Measurements from ENCODE around the gene UQCC2.

UQCC2 gene

DNA sequence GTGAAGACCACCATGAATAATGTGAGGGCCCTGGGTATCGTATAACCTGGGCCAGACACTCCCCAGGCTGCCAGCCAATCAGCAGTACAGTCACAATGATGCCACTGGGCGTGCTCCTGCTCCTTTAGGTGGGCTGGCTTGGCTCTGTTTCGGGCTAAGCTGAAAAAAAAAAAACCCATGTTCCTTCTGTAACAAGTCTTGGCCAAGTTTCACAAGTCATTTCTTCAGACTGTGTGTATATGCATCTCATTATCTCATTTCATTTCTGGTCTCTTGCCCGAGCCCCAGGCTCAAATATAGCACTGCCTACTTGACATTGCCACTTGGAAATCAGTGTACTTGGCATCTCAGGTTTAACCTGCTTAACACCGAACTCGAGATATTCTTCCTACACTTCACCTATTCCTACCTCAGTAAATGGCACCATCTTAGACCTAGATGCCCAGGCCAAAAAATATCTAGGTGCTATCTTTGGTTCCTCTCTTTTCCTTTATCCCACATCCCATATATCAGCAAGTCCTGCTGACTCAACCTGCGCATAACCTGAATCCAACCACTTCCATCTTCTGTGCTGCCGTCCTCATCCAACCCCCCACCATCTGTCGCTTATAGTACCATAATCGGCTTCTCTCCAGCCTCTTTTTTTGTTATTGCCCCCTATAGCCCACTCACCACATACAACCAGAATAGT, 1.8 kb downstream of the UQCC2 start:
- FAIRE-seq (no peak), DNase-seq (ENCODE audit: insufficient read length, low spot score) (no peak)

DNA sequence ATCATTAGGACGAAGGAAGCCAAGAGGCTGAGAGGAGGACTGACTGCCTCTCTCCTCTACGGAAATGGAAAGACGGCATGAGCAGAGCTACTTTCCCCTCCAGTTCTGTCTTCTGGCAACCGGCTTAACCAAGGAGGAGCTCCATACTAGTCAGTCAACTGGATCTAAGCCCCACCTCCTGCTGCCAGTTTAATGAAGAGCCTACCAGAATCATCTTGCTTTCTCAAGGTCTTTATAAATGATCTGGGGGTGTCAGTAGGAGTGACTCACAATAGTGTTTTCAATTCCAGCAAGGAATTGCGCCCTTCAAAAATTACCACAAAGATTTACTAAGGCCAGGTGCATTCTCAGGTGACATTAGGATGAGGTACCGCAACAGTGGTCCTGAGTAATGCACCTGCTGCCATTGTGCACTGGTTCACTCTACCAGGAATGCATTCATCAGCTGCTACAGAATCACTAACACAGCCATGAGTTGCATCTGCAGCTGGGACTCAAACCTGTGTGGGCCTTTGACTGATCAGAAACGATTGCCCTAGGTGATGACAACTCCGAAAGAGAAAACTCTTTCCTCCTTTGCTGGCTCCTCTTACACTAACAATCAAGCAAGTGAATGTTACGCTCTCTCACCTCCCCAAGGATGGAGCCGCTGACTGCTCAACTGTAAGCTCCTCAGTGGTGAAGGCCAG, 2.8 kb downstream of the UQCC2 start:
- no peak for DNase-seq (ENCODE audit: insufficient read length, low spot score)
- FAIRE-seq, result no peak

DNA sequence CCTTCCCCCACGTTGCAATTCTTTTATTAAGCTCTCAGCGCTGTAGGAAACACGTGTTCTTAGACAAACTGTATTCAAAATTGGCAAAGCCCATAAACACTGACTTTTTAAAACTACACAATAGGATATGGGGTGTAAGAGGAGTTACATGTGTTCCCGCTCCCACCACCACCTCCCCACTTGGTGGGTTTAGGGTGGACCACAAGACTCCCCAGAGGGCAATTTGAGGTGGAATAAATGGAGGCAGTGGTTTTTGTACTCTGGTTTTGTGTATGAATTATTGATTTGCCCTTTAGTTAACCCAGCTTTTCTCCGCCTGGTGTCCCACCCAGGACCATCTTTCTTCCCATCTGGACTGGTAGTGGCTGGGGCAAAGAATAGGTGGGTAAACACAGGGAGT, 3.7 kb downstream of the UQCC2 start:
- FAIRE-seq (no peak), DNase-seq (ENCODE audit: insufficient read length, low spot score) (no peak)

DNA sequence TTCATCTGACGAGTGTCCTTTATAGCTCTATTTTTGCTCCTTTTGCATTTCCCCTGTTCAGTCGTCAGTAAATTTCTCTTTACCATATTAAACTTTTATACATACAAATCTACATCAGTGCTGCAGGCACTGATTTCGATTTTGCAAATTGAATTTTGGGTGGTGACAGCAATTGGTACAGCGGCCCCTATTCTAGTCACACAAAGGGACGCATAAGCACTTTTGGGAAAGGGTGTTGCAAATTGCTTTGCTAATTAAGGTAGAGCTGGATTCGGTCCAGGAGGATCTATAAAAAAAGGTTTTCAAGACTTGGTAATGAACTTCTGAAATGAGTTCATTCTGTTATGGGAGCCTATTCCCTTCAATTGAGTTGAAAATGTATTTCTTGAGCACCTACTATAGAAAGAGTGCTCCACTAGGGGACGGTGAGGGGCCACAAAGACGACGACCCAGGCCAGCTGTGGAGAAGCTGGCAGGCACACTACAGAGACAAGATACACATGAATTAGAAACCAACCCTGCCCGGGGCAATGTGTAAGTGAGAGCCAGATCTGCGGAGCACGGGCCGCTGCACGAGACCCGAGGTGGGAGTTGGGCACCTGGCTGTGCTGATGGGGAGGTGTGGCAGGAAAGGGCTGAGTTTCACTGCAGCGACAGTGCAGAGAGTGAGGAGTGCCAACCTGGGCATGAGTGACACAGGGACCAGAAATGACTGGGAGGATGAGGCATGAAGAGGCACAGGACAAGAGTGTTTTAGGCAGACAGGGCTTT, 5.4 kb downstream of the UQCC2 start:
- no peak for FAIRE-seq
- no peak for DNase-seq (ENCODE audit: insufficient read length, low spot score)

GRCh38 chr6:33705268-33705885, 6.1 kb downstream of the UQCC2 start:
- no peak for DNase-seq (ENCODE audit: insufficient read length, low spot score)
- FAIRE-seq, result no peak

GRCh38 chr6:33704215-33705066, 7.1 kb downstream of the UQCC2 start:
- no peak for DNase-seq (ENCODE audit: insufficient read length, low spot score)
- peak; percentile 28 for FAIRE-seq

DNA sequence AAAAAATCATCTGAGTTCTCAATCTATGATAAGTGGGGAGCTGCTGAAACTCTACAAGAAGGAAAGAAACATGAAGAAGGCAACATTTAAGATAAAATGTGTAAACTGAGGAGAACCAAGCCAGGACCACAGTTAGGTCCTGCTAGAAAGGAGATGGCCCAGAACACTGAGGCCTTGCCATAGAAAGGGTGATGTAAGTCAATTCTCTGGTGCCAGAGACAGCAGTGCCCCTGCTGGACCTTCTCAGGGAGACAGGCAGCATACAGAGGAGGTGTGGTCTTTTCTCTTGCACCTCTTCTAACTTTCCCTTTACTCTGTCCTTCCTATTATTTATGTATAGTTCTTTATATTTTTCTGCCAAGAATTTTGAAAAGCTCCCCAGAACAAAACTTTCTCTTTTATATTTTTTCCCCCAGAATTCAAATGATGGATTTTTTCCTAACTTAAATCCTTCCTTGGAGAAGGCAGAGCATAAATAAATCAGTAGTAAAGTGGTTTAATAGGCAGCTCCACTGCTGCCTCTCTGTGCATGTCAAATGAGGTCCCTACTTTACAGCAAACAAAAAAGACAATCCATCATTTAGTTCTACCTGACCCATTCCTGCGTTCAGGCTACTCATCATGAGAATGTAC, 9.0 kb downstream of the UQCC2 start:
- DNase-seq (ENCODE audit: insufficient read length, low spot score), result peak; percentile 51
- FAIRE-seq, result no peak

DNA sequence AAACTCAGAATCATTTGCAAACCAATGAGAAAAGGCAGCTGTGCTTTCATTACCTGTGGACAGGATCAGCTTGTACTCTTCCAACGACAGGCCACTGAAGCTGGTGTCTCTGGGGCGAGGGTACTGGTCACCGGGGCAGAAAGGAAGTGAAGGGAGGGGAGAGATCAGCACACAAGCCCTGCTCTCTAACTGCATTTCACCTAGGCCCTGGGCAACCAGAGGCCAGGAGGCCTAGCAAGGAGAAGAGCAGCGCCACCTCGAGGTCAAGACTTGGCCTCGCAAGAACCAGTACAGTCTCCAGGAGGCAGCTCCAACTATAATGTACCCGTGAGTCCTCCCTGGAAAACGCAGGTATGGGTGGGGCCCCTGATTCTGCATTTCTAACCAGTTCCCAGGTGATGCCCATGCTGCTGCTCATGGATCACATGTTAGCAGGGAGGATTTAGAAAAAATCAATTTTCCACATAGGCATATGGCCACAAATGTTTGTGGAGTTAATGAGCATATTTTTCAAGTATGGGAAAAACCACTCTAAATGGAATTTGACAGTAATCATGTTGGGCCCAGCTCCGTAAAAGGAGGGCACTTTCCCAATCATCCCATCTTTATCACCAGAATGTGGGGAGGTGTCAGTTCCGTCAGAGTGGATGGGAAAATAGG, 11.0 kb downstream of the UQCC2 start:
- FAIRE-seq (no peak), DNase-seq (ENCODE audit: insufficient read length, low spot score) (peak; percentile 57)

- FAIRE-seq, result no peak
- no peak for DNase-seq (ENCODE audit: insufficient read length, low spot score)
These were observed 11.8 kb downstream of the UQCC2 start for GRCh38 chr6:33699739-33700138.

DNA sequence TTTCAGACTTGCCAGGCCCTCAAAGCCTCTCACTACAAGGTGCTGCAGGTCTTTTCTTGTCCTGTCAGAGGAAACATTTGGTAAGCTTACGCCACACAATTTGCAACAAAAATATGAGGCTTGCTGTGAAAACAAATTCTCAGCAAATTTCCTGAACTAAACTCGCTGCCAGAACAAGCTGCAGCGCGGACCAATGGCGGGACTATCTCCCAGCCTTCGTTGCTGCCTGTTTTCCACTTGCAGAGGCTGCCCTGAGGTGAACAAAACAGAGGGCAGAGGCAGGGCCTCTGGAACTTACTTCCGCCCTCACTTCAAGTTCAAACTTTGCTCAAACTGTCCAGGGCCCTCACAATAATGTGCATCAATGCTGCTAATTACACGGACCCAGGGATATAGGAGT, 12.4 kb downstream of the UQCC2 start:
- FAIRE-seq, result no peak
- DNase-seq (ENCODE audit: insufficient read length, low spot score), result no peak

DNA sequence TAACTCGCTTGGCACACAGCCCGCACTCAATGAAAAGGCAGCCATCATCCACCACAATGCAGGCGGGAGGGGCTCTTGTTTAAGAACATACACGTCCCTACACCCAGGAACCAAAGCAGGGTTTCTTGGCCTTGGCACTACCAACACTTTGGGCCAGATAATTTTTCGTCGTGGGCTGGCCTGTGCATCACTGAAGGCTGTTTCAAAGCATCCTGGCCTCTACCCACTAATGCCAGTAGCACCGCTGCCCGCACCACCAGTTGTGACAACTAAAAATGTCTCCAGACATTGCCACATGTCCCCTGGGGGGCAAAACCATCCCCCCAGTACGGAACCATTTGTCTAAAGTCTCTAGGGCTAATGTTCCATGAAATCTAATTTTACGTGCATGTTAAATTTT, 13.0 kb downstream of the UQCC2 start:
- DNase-seq (ENCODE audit: insufficient read length, low spot score), result no peak

DNA sequence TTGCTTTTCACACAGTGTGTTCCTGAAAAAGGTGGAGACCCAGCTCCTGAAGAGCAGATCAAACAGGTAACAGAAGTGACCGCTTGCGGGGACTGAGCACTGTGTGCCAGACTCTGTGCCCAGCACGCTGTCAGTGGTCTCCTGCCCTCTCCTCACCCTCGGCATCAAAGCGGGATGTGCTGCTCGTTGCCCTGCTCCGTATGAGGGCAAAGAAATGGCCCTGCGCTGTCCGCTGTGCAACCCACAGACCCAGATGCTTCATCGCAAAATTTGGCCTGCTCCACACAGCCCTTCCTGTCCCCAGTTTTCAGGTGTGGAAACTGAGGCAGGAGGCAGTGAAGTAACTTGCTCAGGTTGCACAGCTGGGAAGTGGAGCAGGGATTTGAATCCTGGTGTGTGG, 13.7 kb downstream of the UQCC2 start:
- DNase-seq (ENCODE audit: insufficient read length, low spot score) (no peak), FAIRE-seq (no peak)

More for the DNA sequence above, 13.0 kb downstream of the UQCC2 start:
- no peak for FAIRE-seq

- no peak for FAIRE-seq
- no peak for DNase-seq (ENCODE audit: insufficient read length, low spot score)
These were observed 14.7 kb downstream of the UQCC2 start for GRCh38 chr6:33696548-33697518.

DNA sequence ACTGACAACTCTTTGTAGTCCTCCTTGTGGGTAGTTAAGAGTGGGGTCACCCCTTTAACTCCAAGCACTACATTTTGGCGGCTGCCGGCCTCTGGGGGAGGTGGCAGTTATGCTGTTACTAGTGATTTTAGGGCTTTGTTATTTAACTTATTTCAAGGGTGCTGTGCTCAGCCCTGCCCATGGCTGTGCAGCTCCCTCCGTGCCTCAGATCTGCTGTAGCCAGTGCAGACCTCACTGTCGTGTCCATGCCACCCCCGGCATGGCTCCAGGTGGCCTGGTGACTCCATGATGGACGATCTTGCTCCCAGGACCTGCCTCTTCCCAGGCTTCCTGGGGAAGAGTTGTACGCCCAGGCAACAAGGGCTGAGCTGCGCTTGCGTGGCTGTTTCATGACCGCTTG, 15.4 kb downstream of the UQCC2 start:
- no peak for DNase-seq (ENCODE audit: insufficient read length, low spot score)
- no peak for FAIRE-seq

- DNase-seq (ENCODE audit: insufficient read length, low spot score) (no peak), FAIRE-seq (no peak)
These were observed 16.0 kb downstream of the UQCC2 start for GRCh38 chr6:33695451-33695887.

DNA sequence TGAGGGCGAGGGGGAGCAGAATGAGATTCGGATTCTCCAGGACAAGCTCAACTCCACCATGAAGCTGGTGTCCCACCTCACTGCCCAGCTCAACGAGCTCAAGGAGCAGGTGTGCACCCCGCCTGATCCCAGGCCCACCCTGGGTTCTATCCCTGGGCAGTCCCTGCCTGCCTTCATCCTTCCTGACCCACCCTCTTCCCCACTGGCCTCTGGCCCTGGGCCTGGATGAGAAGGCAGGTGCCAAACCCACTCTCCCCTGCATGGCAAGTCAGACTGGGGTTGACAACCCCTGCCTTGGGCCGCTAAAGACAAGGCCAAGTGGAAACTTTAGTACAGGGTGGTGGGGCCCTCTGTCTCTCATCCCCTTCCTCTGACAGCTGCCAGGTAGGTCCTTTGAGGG, 16.5 kb downstream of the UQCC2 start:
- FAIRE-seq (no peak), DNase-seq (ENCODE audit: insufficient read length, low spot score) (no peak)

DNA sequence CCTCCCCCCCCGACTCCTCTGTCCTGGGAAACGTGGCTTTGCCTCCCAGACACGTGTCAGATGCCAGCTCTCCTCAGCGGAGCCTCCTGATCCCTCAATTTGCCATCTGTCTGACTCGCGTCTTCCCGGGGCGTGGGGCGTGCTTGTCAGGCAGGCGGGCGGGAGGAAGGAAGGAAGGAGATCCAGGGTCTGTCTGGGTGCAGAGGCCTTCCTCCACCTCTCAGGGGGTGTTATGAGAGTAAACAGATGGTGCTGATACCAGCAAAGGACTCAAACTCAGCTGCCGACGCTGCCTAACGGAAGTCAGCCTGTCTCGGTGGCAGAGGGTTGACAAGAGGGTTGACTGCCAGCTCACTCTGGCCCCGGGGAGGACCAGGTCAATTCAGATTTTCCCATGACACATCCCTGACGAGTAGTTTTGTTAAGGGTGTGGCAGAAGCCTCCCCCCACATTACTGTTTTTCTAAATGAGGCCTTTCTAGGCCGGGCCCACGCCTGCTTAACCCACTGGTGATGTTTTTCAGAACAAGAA, 17.0 kb downstream of the UQCC2 start:
- peak; percentile 79 for FAIRE-seq
- DNase-seq (ENCODE audit: insufficient read length, low spot score), result peak; percentile 55
